GM19328 (cell line): ENCODE measurements around the gene SEMA6C.
A peak's percentile ranks its signal among the peaks of the same experiment; 100 is the strongest.
"Not testable (repeated sequence)": the region's sequence is repeated elsewhere in the genome, so short reads cannot be mapped to it uniquely, and the experiment has no call there.

Experiments
- ATAC-seq: cut with Tn5 transposase; IDR thresholded peaks from one replicate; pipeline ENCODE4 v1.9.1; 2021; ENCODE audit warnings: mild to moderate bottlenecking, moderate library complexity; ENCODE audit not compliant: unreplicated experiment

SEMA6C gene

GRCh38 chr1:151146412-151147131 lies at the start of gene SEMA6C:
SEMA6C (minus strand) TSS chr1:151146631; CDS start chr1:151142621, 4,010 bp downstream.
- ATAC-seq: peak; percentile 98

- ATAC-seq: not testable (repeated sequence)
These were observed 48.6 kb upstream of the SEMA6C start for GRCh38 chr1:151194894-151195594.

GRCh38 chr1:151193856-151194255 lies 47.4 kb upstream of the SEMA6C start:
- no peak for ATAC-seq

GRCh38 chr1:151193304-151193703 lies 46.9 kb upstream of the SEMA6C start:
- no peak for ATAC-seq

- no peak for ATAC-seq
These were observed 45.6 kb upstream of the SEMA6C start for GRCh38 chr1:151192047-151192446.

GRCh38 chr1:151189637-151190445 lies 43.4 kb upstream of the SEMA6C start, which contains the start of gene VPS72:
VPS72 (minus strand) TSS chr1:151190197; CDS start chr1:151190121, 76 bp downstream.
- peak; percentile 88 for ATAC-seq

- not testable (repeated sequence) for ATAC-seq
These were observed 42.2 kb upstream of the SEMA6C start for GRCh38 chr1:151188667-151189066.

GRCh38 chr1:151187205-151187604 lies 40.8 kb upstream of the SEMA6C start:
- ATAC-seq: no peak

GRCh38 chr1:151184211-151184610 lies 37.8 kb upstream of the SEMA6C start:
- no peak for ATAC-seq

- no peak for ATAC-seq
These were observed 30.1 kb upstream of the SEMA6C start for GRCh38 chr1:151176514-151177045.

GRCh38 chr1:151175863-151176262 lies 29.4 kb upstream of the SEMA6C start, which contains the start of gene TMOD4:
TMOD4 (minus strand) TSS chr1:151175981; CDS start chr1:151174875, 1,106 bp downstream.
- no peak for ATAC-seq

GRCh38 chr1:151175041-151175741 lies 28.8 kb upstream of the SEMA6C start:
- no peak for ATAC-seq

- ATAC-seq: no peak
These were observed 24.8 kb upstream of the SEMA6C start for GRCh38 chr1:151171190-151171589.

- no peak for ATAC-seq
These were observed 20.7 kb upstream of the SEMA6C start for GRCh38 chr1:151167116-151167515.

- no peak for ATAC-seq
These were observed 20.1 kb upstream of the SEMA6C start for GRCh38 chr1:151166505-151166956.

- peak; percentile 85 for ATAC-seq
These were observed 19.5 kb upstream of the SEMA6C start, which contains the start of the genes LYSMD1 and SCNM1 for GRCh38 chr1:151165738-151166504. LYSMD1 (minus strand) TSS chr1:151165902; CDS start chr1:151165258, 644 bp downstream. SCNM1 (plus strand) TSS chr1:151166144; CDS start chr1:151166153, 9 bp downstream.

- ATAC-seq: no peak
These were observed 18.9 kb upstream of the SEMA6C start for GRCh38 chr1:151165281-151165737.

GRCh38 chr1:151164732-151165280 lies 18.4 kb upstream of the SEMA6C start:
- ATAC-seq: no peak

GRCh38 chr1:151159373-151159772 lies 12.9 kb upstream of the SEMA6C start:
- ATAC-seq: no peak
